NOMO-1 treated with DMSO at 0.1 percent for 48 hours (cell line): ENCODE measurements around the gene MAPK6.
A peak's percentile ranks its signal among the peaks of the same experiment; 100 is the strongest.

Source experiments
- DNase-seq: peaks from one replicate; lab custom pipeline; 2025; ENCODE audit not compliant: unreplicated experiment; lab: John Stamatoyannopoulos, UW

The MAPK6 gene

DNA sequence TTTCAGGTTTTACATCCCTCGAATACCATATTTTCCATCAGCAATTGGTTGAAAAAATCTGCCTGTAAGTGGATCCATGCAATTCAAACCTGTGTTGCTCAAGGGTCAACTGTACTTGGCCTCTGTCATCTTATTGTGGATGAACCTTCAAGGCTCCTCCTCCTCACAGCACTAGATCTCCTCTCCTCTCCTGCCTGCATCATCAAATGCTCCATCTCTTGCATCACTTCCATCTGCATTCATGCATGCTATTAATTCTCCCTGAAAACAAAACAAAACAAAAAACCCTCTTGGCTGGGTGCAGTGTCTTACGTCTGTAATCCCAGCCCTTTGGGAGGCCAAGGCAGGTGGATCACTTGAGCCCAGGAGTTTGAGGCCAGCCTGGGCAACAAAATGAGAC, 83.4 kb downstream of the MAPK6 start:
- no peak for DNase-seq

DNA sequence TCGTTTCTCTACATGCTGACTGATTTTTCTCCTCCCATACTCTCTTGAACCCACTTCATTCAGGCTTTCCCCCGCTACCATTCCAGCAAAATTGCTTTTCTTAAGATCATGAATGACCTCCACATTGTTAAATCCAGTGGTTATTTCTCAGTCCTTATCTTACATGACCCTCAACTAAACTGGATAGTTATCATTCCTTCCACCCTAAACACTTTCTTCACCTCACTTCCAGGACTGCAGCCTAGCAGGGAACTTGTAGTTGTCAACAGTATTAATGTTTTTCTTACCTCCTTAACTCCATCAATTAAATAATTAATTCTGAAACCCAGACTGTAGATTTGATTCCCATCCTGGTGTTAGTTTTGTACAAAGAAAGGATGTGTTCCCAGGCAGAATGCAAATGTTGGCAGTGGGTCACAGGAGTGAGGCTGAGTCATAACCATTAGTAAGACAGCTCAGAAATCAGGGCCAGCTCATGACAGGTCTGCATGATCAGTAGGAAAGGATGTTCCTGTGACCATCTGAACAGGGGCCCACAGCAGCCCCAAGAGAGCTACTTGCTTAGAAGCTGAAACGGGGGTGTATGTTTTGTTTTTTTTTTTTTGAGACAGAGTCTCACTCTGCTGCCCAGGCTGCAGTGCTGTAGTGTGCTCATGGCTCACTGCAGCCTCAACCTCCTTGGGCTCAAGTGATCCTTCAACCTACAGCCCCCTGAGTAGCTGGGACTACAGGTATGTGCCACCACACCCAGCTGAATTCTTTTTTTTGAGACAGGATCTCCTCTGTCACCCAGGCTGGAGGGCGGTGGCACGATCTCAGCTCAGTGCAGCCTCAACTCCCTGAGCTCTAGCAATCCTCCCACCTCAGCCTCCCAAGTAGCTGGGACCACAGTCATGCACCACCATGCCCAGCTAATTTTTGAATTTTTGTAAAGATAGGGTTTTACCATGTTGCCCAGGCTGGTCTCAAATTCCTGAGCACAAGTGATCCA, 84.5 kb downstream of the MAPK6 start:
- DNase-seq: peak; percentile 64

DNA sequence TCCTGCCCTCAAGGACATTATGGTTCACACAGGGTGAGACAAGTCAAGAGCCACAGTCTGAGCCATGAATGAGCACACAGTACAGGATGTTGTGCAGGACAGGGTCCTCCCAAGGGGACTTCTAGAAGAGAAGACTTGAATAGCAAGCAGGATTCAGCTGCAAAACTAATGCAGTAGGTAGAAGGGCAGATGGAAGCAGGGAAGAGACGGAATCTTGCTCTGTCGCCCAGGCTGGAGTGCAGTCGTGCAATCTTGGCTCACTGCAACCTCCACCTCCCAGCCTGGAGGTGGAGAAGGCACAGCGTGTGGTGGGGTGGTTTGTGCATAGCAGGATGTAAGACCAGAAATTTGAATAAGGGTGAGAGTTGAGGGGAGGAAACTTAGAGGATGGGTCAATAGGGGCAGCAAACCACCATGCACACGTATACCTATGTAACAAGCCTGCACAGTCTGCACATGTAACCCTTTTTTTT, 85.5 kb downstream of the MAPK6 start:
- no peak for DNase-seq

DNA sequence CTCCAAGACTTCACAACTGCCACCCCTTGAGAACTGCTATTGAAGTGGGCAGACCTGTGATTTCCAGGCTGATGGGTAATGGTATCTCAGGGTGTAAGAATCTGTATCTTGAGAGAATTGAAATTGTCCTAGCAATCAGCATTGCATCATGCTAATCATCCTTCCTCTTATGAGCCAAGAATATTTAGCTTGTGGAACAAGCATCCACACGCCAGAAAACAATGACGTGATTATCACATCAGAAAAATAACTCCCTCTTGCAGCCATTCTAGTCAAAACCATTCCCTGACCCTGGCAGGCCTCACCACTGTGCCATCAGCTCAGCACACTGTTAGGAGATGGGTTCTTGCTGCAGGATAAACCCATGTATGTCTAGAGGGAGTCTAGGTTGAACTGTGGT, 86.8 kb downstream of the MAPK6 start:
- peak; percentile 52 for DNase-seq

DNA sequence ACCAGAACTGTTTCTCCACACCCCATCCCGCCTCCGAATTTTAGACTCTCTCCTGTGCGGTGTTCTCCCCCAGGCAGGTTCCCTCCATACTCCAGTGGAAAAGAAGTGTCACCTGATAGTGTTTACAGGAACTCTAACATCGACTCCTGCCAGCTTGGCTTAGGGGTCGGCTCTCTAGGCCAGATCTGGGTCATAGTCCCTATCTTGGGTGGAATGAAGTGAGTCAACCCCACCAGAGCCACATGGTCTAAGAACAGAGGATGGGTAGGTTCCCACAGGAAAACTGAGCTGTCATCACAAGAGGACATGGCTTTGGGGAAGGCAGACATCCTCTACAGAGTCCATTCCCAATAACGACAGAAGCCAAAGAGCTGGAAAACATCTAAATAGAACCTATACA, 87.6 kb downstream of the MAPK6 start:
- no peak for DNase-seq

DNA sequence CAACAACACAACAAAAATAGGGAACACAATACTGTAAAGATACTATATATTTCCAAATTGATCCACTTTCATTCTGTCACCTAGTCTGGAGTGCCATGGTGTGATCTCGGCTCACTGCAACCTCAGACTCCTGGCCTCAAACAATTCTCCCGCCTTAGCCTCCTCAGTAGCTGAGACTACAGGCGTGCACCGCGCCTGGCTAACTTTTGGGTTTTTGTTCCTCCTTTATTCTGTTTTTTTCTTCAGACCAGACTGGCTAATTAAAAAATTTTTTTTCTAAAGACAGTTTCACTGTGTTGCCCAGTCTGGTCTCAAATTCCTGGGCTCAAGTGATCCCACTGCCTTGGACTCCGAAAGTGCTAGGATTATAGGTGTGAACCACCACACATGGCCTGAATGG, 88.2 kb downstream of the MAPK6 start:
- DNase-seq: no peak

DNA sequence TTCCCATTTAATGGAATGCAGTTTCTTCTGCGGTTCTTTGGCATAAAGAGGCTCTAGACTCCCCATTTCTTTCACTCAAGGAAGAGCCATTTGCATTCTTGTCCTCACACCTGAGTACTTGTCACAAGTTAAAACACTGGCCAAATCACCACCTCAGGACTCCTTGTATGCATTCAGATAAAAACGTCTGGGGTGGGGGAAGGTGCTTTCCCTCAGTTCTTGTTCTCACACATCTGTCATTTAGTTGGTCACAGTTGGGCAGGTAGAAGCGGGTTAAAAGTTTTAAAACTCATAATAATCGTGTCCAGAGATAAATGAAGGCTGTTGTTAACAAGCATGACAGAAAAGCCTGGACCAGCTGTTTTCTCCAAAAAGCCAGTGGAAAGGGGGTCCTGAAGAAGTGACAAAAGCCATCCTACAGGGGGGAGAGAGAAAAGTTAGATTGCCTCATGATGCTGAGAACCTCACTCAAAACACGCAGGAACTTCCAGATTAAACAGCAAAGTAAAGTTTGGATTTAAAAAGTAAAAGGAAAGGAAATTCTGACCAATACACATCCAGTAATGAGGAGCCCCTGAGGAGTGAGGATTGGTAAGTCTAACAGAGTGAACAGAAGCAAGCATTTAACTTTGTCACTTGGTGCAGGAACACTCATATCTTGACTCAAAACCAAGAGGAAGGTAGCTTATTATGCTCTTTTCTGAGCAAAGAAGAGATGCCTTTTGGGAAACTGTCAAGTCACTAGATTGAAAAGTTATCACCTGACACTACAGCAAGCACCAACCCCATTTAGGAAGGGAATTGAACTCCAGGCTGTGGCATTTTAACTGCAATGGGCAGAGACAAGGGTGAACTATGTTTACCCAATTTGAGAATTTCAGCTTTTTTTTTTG, 90.8 kb downstream of the MAPK6 start:
- no peak for DNase-seq

DNA sequence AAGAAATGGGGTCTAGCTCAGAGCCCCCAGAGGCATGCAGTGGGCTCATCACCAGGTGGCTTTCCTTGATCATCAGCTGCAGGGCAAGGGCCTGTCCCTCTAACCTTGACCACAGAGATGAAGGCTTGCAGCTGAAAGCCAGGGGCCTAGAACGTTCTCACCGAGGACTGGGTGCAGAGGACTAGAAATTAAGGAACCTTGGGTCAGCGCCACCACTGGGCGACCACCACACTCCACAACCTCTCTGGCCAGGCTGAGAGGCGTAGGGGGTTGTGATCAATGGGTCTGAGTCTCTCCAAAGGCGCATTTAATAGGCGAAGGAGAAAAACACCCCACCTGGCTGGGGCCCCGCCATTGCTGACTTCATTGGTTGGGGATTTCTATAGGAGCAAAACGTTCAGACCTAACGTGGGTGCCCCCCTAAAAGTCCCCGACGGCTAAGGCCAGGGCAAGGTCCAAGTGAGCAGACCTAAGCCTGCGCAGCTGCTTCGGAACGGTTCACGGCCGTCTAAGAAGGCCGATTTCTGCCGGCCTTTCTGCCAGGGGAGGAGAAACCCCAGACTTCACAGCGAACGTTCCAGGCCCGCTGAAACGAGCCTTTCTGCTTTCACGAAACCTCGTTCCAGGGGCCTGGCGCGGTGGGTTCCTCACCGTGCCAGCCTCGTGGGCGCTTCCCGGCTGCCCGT, 92.6 kb downstream of the MAPK6 start:
- DNase-seq: no peak

DNA sequence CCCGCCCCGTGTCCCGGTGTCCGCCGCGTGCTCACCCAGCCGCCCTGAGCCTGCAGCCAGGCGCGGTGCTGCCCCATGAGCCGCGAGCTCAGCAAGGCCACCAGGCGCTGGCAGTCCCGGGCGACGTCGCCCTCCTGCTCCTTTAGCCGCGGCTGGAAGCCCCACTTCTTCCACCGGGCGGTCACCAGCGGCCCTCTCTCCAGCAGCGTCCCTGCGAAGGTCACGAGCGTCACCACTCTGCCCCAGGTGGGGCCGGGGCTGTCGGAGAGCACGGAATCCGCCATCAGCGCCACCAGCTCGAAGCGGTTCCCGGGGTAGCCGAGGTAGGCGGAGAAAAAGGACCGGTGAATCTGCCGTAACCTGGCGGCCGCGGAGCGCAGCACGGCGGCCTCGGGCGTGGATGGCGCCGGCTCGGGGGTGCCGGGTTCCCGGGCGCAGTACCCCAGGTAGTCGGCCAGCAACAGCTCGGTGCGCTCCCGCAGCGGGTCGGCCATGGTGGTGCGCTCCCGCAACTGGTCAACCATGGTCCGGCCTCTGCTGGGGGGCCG, 93.3 kb downstream of the MAPK6 start:
- no peak for DNase-seq

DNA sequence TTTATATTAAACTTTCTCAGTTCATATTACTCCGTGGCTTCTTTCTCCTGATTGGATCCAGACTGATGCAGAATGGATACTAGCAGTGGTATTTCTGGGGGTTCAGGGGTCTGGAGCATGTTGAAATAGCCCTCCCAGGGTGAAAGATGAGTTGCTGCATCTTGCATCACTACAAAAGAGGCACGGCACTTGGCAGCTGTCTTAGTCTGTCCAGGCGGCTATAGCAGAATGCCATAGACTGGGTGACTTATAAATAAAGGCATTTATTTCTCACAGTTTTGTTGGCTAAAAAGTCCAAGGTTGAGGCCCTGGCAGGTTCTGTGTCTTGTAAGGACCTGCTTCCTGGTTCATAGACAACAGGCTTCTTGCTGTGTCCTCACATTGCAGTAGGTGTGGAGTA, 94.2 kb downstream of the MAPK6 start:
- no peak for DNase-seq

DNA sequence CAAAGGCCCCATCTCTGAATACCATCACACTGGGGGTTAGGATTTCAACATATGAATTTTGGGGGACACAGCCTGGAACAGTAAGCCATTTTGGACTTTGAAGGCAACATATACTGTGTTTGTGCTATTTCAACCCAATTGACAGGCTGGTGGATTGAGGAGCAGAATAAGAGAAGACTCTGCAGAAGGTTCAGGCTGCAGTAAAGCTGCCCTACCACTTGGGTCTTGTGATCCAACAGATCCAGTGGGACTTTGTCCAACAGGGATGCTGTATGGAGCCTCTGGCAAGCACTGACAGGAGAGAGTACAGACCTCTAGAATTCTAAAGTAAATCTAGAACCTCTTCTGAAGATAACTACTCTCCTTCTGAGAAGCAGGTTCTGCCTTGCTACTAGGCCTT, 94.7 kb downstream of the MAPK6 start:
- no peak for DNase-seq

DNA sequence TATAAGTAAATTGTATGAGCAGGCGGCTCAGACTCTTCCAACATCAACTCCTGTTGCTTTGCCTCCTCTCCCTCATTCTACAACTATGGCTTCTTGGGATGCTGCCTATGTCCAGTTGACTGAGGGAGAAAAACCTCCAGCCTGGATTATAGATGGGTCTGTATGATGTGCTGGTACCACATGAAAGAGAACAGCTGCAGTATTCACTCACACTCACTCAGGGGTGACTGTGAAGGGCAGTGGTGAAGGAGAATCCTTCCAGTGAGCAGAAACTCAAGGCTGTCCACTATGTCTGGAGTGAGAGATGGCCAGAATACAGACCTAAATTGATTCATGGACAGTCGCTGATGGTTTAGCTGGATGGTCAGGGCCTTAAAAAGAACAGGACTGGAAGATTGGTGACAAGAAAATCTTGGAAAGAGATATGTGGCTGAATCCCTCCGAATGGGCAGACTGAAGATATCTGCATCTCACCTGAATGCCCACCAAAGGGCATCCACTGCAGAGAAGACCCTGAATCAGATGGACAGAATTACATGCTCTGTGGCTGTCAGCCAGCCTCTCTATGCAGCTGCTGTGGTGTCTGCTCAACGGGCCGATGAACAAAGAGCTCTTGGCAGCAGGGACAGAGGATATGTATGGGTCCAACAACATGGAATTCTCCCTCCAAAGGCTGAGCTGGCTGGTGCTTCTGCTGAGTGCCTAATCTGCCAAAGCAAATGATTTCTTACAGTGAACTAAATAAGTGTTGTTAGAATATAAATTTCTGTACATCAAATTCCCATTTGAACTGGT, 95.4 kb downstream of the MAPK6 start:
- DNase-seq: no peak

DNA sequence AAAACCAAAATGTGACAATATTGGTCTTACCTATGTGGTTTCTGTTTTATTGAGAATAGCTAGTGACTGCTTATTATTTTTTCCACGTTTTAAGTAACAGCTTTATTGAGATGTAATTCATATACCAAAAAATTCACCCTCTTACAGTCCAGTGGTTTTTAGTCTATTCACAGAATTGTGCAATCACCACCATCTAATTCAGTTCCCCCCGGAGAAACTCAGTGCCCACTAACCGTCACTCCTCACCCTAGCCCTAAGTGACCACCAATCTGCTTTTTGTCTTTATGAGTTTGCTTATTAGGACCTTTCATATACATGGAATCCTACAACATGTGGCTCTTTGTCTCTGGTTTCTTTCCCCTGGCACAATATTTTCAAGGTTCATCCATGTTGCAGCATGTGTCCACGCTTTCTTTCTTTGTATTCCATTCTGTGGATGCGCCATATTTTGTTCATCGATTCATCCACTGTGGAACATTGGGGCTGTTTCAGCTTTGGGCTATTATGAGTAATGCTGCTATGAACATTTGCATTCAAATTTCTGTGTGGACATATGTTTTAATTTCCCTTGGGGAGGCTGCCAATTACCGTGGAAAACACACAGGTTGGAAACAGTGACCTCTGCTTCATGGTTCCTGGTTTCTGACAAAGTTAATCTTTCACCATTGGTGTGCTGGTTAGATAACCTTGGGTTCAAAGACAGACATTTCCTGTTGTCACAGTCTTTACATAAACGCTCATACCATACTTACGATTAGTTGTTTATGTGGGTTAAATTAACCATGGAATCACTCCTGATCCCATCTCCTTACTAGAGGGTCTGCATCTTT, 96.8 kb downstream of the MAPK6 start:
- DNase-seq: peak; percentile 31
